Mesothelial cell of epicardium (in vitro differentiated cells): ENCODE data around the gene CIB4. TPM values are rescaled to one million over a fixed set of nuclear protein-coding genes. Genes with fewer than 3 reads are reported as not detected.
A peak's percentile ranks its signal among the peaks of the same experiment; 100 is the strongest.

Experiments used
- DNase-seq, 2 experiments: peaks; one replicate each; pipeline ENCODE4 v3.0.0; 2021; ENCODE audit warnings: low spot score in 2 of 2; ENCODE audit not compliant: unreplicated experiment in 2 of 2
- H3K27ac Mint-ChIP-seq: 2 replicates; pipeline ENCODE4 v1.8.0; 2021; ENCODE audit warnings: mixed read lengths
- H3K27me3 Mint-ChIP-seq: 2 replicates; pipeline ENCODE4 v1.8.0; 2021; ENCODE audit warnings: low read depth, mixed read lengths
- H3K36me3 Mint-ChIP-seq: 2 replicates; pipeline ENCODE4 v1.8.0; 2021; ENCODE audit warnings: mixed read lengths
- H3K4me1 Mint-ChIP-seq: 2 replicates; pipeline ENCODE4 v1.8.0; 2021; ENCODE audit warnings: mixed read lengths
- H3K4me3 Mint-ChIP-seq: 2 replicates; pipeline ENCODE4 v1.8.0; 2021; ENCODE audit warnings: mild to moderate bottlenecking, moderate library complexity, mixed read lengths
- H3K9me3 Mint-ChIP-seq: 2 replicates; pipeline ENCODE4 v1.8.0; 2021; ENCODE audit warnings: mixed read lengths
- total RNA-seq: library from RNA; stranded (reverse); gene quantifications from 3 replicates; pipeline ENCODE4 v1.2.1, GENCODE V29; 2021
- TF ChIP-seq, protein P1 (sequence below): fragments of 200-600 bp; sonication (generic); IDR thresholded peaks from one replicate; pipeline ENCODE4 v1.5.0; 2021; ENCODE audit warnings: antibody characterized with exemption; ENCODE audit not compliant: unreplicated experiment

Gene CIB4
- total RNA-seq, 1 donor from 2014 or later = not detected

- H3K36me3 Mint-ChIP-seq = no peaks in the 10 kb centered on the region
- H3K4me3 Mint-ChIP-seq = no peak overlapping the region
- TF ChIP-seq, protein P1, sequence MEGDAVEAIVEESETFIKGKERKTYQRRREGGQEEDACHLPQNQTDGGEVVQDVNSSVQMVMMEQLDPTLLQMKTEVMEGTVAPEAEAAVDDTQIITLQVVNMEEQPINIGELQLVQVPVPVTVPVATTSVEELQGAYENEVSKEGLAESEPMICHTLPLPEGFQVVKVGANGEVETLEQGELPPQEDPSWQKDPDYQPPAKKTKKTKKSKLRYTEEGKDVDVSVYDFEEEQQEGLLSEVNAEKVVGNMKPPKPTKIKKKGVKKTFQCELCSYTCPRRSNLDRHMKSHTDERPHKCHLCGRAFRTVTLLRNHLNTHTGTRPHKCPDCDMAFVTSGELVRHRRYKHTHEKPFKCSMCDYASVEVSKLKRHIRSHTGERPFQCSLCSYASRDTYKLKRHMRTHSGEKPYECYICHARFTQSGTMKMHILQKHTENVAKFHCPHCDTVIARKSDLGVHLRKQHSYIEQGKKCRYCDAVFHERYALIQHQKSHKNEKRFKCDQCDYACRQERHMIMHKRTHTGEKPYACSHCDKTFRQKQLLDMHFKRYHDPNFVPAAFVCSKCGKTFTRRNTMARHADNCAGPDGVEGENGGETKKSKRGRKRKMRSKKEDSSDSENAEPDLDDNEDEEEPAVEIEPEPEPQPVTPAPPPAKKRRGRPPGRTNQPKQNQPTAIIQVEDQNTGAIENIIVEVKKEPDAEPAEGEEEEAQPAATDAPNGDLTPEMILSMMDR = no peak
- no peak overlapping the region for H3K27ac Mint-ChIP-seq
- H3K27me3 Mint-ChIP-seq = no peaks in the 10 kb centered on the region
- H3K9me3 Mint-ChIP-seq = no peaks in the 10 kb centered on the region
- peaks cover 33% of the 10 kb centered on the region for H3K4me1 Mint-ChIP-seq
- DNase-seq = no peak
Observed at GRCh38 chr2:26633351-26633945, 7.7 kb downstream of the CIB4 start.

DNA sequence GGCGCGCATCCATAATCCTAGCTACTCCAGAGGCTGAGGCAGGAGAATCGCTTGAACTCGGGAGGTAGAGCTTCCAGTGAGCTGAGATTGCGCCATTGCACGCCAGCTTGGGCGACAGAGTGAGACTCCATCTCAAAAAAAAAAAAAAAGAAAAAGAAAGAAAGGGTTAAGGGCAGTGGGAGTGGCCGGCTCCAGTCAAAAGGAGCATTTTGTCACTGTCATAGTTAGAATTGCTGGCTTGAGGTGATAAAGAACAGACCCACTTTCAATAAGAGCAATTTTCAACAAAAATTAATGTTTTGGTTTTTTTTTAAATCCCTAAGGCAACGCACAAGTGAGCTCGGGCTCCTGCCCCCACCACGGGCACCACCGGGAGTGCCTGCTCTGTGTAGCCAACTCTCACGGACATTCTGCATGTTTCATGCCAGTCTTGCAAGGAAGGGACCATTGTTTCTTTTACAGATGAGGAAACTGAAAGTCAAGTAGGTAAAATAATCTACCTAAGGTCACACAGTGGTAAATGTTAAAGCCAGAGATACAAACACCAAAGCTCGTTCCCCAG is 8.5 kb downstream of the CIB4 start:
- Mint-ChIP-seq H3K9me3 (no peaks in the 10 kb centered on the region), H3K36me3 (no peaks in the 10 kb centered on the region), H3K27me3 (no peaks in the 10 kb centered on the region), H3K4me3 (no peak overlapping the region), H3K27ac (peak overlapping the region; percentile 71), H3K4me1 (peaks cover 38% of the 10 kb centered on the region)
- TF ChIP-seq, protein P1 = no peak
- no peak for DNase-seq

GRCh38 chr2:26631401-26632170 is 9.6 kb downstream of the CIB4 start:
- Mint-ChIP-seq H3K4me1 (peaks cover 40% of the 10 kb centered on the region), H3K27me3 (no peaks in the 10 kb centered on the region), H3K36me3 (no peaks in the 10 kb centered on the region), H3K4me3 (no peak overlapping the region), H3K9me3 (no peaks in the 10 kb centered on the region), H3K27ac (peak overlapping the region; percentile 36)
- no peak for DNase-seq
- TF ChIP-seq, protein P1 = no peak

DNA sequence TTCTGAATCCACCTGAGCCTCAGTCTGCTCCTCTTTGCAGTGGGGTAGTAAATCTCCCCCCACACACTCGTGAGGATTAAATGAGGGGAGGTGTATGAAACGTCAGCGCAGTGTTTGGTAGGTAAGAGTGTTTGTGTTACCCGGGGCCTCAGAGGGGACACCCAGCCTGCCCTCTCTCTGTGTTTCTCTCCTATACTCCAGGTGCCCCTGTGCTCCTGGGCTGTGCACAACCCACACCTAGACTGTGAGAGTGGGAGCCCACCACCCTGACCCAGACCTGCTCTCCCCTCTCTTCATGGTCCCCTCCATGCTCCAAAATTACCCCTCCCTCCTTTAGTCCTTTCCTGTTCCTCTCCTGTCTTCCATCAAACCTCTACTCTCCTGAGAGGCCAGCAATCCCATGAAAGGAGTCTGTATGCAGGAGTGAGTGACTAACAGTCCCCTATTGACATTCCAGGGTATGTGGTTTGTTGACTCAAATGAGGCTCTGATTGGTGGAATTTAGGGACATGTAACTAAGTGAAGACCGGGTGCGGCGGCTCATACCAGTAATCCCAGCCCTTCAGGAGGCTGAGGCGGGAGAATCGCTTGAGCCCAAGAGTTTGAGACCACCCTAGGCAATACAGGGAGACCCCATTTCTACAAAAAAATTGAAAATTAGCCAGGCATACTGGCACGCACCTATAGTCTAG is 10.4 kb downstream of the CIB4 start:
- no peak overlapping the region for H3K4me3 Mint-ChIP-seq
- H3K4me1 Mint-ChIP-seq = peaks cover 40% of the 10 kb centered on the region
- peaks cover 4% of the 10 kb centered on the region for H3K9me3 Mint-ChIP-seq
- DNase-seq = no peak
- H3K36me3 Mint-ChIP-seq = no peaks in the 10 kb centered on the region
- TF ChIP-seq, protein P1 = no peak
- peak overlapping the region; percentile 36 for H3K27ac Mint-ChIP-seq
- H3K27me3 Mint-ChIP-seq = no peaks in the 10 kb centered on the region

DNA sequence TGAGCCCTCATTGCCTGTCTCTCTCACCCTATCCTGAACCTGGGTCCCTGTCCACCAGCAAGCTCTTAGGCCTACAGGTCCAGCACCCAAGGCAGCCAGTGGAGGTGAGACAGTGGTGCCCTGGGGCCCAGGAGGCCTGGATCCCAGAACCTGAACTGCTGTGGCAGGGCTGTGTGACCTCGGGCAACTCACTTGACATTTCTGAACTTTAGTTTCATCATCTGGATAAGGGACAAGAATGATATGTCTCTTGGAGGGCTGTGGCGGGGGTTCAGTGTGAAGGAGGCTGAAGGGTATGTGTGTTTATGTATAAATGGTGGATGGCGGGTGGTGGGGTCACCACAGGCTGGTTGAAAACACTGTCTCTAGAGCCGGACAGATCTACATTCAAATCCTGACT is 10.9 kb downstream of the CIB4 start:
- Mint-ChIP-seq H3K4me1 (peaks cover 40% of the 10 kb centered on the region), H3K4me3 (no peak overlapping the region), H3K27ac (no peak overlapping the region), H3K36me3 (no peaks in the 10 kb centered on the region), H3K27me3 (no peaks in the 10 kb centered on the region), H3K9me3 (peaks cover 5% of the 10 kb centered on the region)
- no peak for DNase-seq
- TF ChIP-seq, protein P1 = no peak
